Keratinocyte (primary cell): ENCODE results near the gene DNAJB2. TPM values are rescaled to one million over a fixed set of nuclear protein-coding genes. Genes with fewer than 3 reads are reported as not detected.

Source experiments
- DNase-seq: peaks from one replicate; pipeline ENCODE4 v3.0.0-alpha.2; 2011; ENCODE audit warnings: low read depth, missing footprints, low spot score
- FAIRE-seq: peaks from 2 replicates; lab custom pipeline; 2011; peaks lifted over from hg19 to GRCh38; lab: Jason Lieb, UNC
- H2AFZ ChIP-seq: 2 replicates; pipeline ENCODE4 v1.6.0; 2012; ENCODE audit warnings: low read length, control low read depth, inconsistent platforms; ENCODE audit not compliant: control insufficient read depth
- H3K27ac ChIP-seq: 2 replicates; pipeline ENCODE4 v1.5.1; 2011; ENCODE audit warnings: low read length; ENCODE audit not compliant: control insufficient read depth, insufficient read depth
- H3K27me3 ChIP-seq: 3 replicates; pipeline ENCODE4 v1.6.0; 2011; ENCODE audit warnings: low read length; ENCODE audit not compliant: control insufficient read depth, insufficient read depth; ENCODE audit errors: extremely low read depth
- H3K36me3 ChIP-seq, 2 experiments: 2 replicates in 1 of 2; 3 replicates in 1 of 2; pipeline ENCODE4 v1.5.1; 2011; ENCODE audit warnings: low read length in 2 of 2, mild to moderate bottlenecking in 1 of 2; ENCODE audit not compliant: control insufficient read depth in 2 of 2, insufficient read depth in 2 of 2; ENCODE audit errors: extremely low read depth in 1 of 2
- H3K4me1 ChIP-seq: 3 replicates; pipeline ENCODE4 v1.5.1; 2011; ENCODE audit warnings: low read length; ENCODE audit not compliant: control insufficient read depth, insufficient read depth; ENCODE audit errors: extremely low read depth
- H3K4me2 ChIP-seq: 3 replicates; pipeline ENCODE4 v1.6.0; 2011; ENCODE audit warnings: low read depth, low read length; ENCODE audit not compliant: control insufficient read depth, insufficient read depth; ENCODE audit errors: extremely low read depth
- H3K4me3 ChIP-seq, 3 experiments: fragments of 200-600 bp in 1 of 3; sonication (generic) in 1 of 3; 2 replicates in 2 of 3; 3 replicates in 1 of 3; pipeline ENCODE4 v1.5.1; 2011 to 2016; ENCODE audit warnings: low read length in 3 of 3, mild to moderate bottlenecking in 3 of 3, control low read depth in 2 of 3, inconsistent platforms in 1 of 3, low read depth in 1 of 3, mixed read lengths in 1 of 3, mixed run types in 1 of 3, moderate library complexity in 1 of 3; ENCODE audit not compliant: control insufficient read depth in 2 of 3, insufficient read depth in 2 of 3; ENCODE audit errors: extremely low read depth in 1 of 3
- H3K79me2 ChIP-seq: 2 replicates; pipeline ENCODE4 v1.6.0; 2012; ENCODE audit warnings: low read length; ENCODE audit not compliant: control insufficient read depth, insufficient read depth
- H3K9ac ChIP-seq: 3 replicates; pipeline ENCODE4 v1.6.0; 2011; ENCODE audit warnings: low read length; ENCODE audit not compliant: control insufficient read depth, insufficient read depth; ENCODE audit errors: extremely low read depth
- H3K9me1 ChIP-seq: 3 replicates; pipeline ENCODE4 v1.6.0; 2011; ENCODE audit warnings: low read length; ENCODE audit not compliant: control insufficient read depth, insufficient read depth; ENCODE audit errors: extremely low read depth
- H3K9me3 ChIP-seq: 2 replicates; pipeline ENCODE4 v1.5.1; 2012; ENCODE audit warnings: low read depth, low read length; ENCODE audit not compliant: control insufficient read depth
- H4K20me1 ChIP-seq: 3 replicates; pipeline ENCODE4 v1.6.0; 2011; ENCODE audit warnings: low read length; ENCODE audit not compliant: control insufficient read depth, insufficient read depth; ENCODE audit errors: extremely low read depth
- CTCF ChIP-seq, 3 experiments: IDR thresholded peaks in 1 of 3; conservative IDR thresholded peaks in 1 of 3; optimal IDR thresholded peaks in 1 of 3; 2 replicates in 2 of 3; 3 replicates in 1 of 3; pipeline versions ENCODE3 to v1.5.1; 2011; ENCODE audit warnings: low read length in 3 of 3, mild to moderate bottlenecking in 3 of 3, moderate library complexity in 2 of 3, control low read depth in 1 of 3, inconsistent platforms in 1 of 3; ENCODE audit not compliant: insufficient read depth in 2 of 3; ENCODE audit errors: extremely low read depth in 1 of 3
- EZH2 ChIP-seq: IDR thresholded peaks from one replicate; pipeline ENCODE4 v1.6.1; 2012; ENCODE audit warnings: inconsistent platforms, mild to moderate bottlenecking, low read length, moderate library complexity
- dilution Hi-C: fragments of 300-500 bp; cut with MboI; formaldehyde crosslinking; loops from one replicate; pipeline ENCODE4 v1.7.0; 2020; ENCODE audit warnings: low sequenced_read_pairs; ENCODE audit not compliant: extremely low pct_ligation_motif_present
- polyA plus RNA-seq, 5 experiments: library from polyadenylated mRNA; depleted of rRNA in 3 of 5; stranded (reverse) in 3 of 5; stranded (forward) in 1 of 5; unstranded in 1 of 5; fragments of >200 nt; gene quantifications; 1 replicate in 1 of 5; 2 replicates in 3 of 5; 3 replicates in 1 of 5; pipeline versions ENCODE4 v1.2.1 to v1.2.3, GENCODE V29; 2011 to 2012; ENCODE audit warnings: missing spikeins in 2 of 5, low read depth in 1 of 5, low replicate concordance in 1 of 5

The DNAJB2 gene
- polyA plus RNA-seq, 1 donor (not counting 4 experiments of a cell fraction or from before 2014, with no cell fraction given), result 51.7 TPM

GRCh38 chr2:219274361-219274921, 4.7 kb upstream of the DNAJB2 start:
- Histone ChIP-seq H3K79me2 (no peaks in the 10 kb centered on the region), H3K9ac (peak overlapping the region; percentile 96), H3K9me3 (no peaks in the 10 kb centered on the region), H3K27me3 (no peaks in the 10 kb centered on the region), H3K27ac (peak overlapping the region; percentile 100), H3K4me1 (peaks cover 54% of the 10 kb centered on the region), H3K36me3 (no peaks in the 10 kb centered on the region), H3K4me3 (peak overlapping the region; percentile 4 to 65 (median 64)), H3K9me1 (no peaks in the 10 kb centered on the region), H2AFZ (no peak overlapping the region), H4K20me1 (no peaks in the 10 kb centered on the region), H3K4me2 (peak overlapping the region; percentile 88)
- dilution Hi-C loops, result no loop called here
- DNase-seq (peak; percentile 96), FAIRE-seq (peak; percentile 97)
- no peak for TF ChIP-seq CTCF (optimal IDR thresholded peaks at IDR 0.05 in 1 of 3, IDR thresholded peaks at IDR 0.05 in 1 of 3, conservative IDR thresholded peaks at IDR 0.05 in 1 of 3; ENCODE audit: extremely low read depth in 1 of 3, insufficient read depth in 2 of 3, low read length in 3 of 3)
- no peak for TF ChIP-seq EZH2

GRCh38 chr2:219277703-219278654, 1.2 kb upstream of the DNAJB2 start:
- Histone ChIP-seq H3K4me1 (peaks cover 53% of the 10 kb centered on the region), H3K4me3 (peak overlapping the region in 2 of 3 experiments; percentile 42 to 45), H3K27ac (peak overlapping the region; percentile 97), H3K9me3 (no peaks in the 10 kb centered on the region), H3K9me1 (no peaks in the 10 kb centered on the region), H4K20me1 (no peaks in the 10 kb centered on the region), H3K9ac (peak overlapping the region; percentile 75), H2AFZ (peak overlapping the region; percentile 93), H3K4me2 (peak overlapping the region; percentile 68), H3K27me3 (no peaks in the 10 kb centered on the region), H3K79me2 (peaks cover 7% of the 10 kb centered on the region), H3K36me3 (peaks cover 13 to 15% of the 10 kb centered on the region in 2 experiments)
- peak; percentile 70 for FAIRE-seq
- no peak for DNase-seq
- TF ChIP-seq CTCF (optimal IDR thresholded peaks at IDR 0.05 in 1 of 3, IDR thresholded peaks at IDR 0.05 in 1 of 3, conservative IDR thresholded peaks at IDR 0.05 in 1 of 3; ENCODE audit: extremely low read depth in 1 of 3, insufficient read depth in 2 of 3, low read length in 3 of 3), result peak in 2 of 3 experiments; percentile 97 to 98
- no peak for TF ChIP-seq EZH2
- dilution Hi-C loops, result no loop called here
